Activated T-cell treated with anti-CD3 and anti-CD28 coated beads for 24 hours (primary cell): ENCODE data around the gene ACAA1.
"Not testable (repeated sequence)": the region's sequence is repeated elsewhere in the genome, so short reads cannot be mapped to it uniquely, and the experiment has no call there.

ENCODE experiments used
- DNase-seq: peaks from one replicate; pipeline ENCODE4 v3.0.0-alpha.2; 2020; ENCODE audit warnings: low read depth

Gene ACAA1

DNA sequence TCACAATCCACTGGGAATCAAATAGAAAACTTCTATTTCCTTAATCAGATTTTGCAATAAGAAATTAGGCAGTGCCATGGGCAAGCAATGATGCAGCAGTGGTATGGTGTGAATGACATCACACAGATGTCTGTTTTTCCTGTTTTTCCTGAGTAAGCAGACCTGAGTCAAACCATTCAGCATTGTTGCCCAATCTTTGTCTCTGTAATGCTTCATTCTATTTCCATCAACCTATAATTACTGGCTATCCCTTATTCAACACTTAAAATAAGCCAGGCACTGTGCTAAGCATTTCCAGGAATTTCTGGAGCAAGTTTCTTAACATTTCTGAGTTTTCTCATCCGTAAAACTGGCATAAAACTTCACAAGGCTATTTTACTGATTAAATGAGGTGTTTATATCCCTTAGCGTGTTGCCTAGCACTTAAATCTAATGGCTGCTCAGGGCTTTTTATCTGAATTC, 17.1 kb upstream of the ACAA1 start:
- no peak for DNase-seq

- DNase-seq: no peak
These were observed 16.3 kb upstream of the ACAA1 start for GRCh38 chr3:38153221-38153620.

DNA sequence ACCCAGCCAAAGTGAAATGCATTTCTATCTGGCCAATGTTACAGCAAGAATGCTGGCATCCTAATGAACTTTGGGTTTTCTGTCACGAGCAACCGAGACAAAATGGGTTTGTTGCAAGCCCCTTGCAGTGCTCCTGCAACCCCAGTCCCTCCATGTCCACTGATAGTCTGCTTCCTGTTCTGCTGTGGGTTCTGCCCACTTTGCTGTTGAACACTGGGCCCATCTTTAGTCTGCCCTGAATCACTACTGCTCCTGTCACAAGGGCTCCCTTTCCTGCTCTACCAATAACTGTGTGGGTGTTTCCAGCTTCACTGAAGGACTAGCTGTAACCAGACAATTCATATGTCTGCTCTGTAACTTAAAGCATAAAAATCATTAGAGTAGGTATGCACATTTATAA, 15.7 kb upstream of the ACAA1 start:
- DNase-seq: no peak

DNA sequence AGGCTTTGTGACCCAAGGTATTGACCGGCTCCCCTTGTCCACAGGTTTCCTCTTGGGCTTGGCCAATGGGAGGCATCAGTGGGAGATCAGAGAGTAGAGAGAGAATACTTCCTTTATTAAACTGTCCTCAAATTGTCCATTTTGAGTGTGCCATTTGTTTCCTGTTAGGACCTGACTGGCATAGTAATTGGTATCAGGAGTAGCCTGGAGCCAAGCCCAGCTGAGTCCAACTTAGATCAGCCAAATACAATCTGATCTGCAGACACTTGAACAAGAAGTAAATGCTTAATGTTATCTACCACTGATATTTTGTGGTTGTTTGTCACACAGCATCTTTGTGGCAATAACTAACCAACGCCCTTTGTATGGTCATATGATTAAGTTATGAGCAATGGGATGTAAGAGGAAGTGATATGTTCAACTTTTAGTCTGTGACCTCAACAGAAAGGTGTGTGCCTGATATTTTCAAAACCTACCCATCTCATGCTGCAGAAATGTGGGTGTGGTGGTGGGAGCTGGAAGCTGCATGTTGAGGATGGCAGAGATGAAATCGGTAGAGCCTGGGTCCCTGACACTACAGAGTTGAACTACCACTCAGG, 14.8 kb upstream of the ACAA1 start:
- no peak for DNase-seq

DNA sequence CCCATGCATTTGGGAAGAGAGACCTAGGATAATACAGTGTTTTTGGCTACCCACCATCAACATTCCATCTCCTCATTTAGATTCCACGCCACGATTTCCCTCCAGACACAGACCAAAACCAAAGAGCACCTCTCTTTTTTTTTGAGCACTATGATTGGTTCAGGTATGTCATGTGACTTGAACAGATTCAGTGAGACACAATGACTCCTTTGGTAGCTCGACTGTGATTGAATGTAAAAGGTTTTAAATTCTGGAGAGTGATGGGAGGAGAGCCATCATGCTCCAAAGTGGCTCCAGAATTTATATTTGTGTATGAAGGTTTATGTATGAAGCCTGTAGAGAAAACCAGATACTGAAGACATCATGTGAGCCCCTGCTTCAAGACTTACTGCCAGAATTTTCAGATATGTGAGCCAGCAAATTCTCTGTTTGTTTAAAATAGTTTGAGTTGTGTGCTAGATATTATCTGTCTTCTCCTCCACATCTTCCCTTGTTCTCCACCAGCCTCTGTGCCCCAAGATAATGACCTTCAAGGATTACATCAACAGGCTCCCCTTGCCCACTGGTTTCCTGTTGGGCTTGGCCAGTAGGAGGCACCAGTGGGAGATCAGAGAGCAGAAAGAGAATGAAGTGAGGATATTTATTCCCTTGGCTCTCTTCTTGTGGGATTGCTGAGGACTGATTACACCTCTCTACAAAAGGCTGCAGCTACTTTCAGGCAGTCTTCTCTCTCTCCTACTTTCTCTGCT, 14.0 kb upstream of the ACAA1 start:
- DNase-seq: no peak

DNA sequence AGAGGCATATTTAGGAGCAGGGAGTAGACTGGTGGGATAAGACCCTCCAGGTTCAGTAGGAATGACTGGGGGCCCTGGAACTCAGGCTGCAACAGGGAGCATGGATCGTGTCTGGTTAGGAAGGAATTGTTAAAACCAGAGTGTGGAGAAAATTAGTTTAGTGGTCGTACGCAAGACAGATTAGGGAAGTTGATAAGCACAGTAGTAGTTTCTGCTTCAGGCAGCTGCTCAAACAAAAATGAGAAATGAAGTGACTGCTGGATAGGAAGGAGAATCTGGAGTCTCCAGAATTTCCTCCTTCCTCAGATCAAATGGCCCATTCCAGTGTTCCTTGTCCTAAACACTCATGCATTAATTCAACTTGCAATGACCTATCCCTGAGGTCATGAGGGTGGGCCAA, 12.8 kb upstream of the ACAA1 start:
- no peak for DNase-seq

DNA sequence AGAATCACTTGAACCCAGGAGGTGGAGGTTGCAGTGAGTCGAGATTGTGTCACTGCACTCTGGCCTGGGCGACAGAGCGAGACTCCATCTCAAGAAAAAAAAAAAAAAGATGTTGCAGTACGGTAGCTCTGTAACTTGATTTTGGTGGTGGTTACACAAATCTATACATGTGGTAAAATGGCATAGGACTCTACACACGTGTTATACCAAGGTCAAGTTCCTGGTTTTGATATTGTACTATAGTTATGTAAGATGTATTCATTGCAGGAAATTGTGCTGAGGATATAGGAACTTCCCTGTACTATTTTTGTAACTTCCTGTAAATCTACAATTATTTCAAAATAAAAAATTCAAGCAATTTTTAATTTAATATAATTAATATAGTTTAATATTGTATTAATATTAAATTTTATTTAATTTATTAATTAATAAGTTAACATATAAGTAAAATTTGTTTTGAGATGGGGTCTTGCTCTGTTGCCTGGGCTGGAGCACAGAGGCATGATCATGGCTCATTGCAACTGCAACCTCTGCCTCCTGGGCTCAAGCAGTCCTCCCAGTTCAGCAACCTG, 11.5 kb upstream of the ACAA1 start:
- no peak for DNase-seq

DNA sequence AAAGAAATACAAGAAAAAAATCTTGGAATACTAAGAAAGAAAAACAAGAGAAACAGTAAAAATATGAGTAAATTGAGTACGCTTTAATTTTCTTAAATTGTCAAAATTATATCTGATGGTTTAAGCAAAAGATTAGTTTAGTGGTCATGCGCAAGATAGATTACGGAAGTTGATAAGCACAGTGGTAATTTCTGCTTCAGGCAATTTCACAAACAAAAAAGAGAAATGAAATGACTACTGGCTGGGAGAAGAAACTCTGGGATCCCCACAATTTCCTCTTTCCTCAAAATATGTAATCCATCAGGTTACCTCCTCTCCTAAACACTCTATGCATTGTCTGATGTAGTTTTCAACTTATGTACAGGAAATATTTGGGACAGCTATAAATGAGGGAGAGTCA, 10.5 kb upstream of the ACAA1 start:
- no peak for DNase-seq

DNA sequence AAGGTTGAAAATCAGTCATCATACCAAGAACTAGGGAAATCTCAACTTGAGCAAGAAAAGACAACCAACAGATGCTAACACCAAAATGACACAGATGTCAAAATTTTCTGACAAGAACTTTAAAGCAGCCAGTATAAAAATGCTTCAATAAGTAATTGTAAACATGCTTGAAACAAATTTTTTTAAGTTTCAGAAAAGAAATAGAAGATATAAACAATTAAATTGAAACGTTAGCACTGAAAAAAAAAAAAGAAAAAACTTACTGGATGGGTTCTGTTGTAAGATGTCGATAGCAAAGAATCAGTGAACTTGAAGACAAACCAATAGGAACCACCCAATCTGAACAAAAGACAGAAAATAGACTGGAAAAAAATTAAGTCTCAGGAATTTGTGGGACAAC, 9.6 kb upstream of the ACAA1 start:
- no peak for DNase-seq

DNA sequence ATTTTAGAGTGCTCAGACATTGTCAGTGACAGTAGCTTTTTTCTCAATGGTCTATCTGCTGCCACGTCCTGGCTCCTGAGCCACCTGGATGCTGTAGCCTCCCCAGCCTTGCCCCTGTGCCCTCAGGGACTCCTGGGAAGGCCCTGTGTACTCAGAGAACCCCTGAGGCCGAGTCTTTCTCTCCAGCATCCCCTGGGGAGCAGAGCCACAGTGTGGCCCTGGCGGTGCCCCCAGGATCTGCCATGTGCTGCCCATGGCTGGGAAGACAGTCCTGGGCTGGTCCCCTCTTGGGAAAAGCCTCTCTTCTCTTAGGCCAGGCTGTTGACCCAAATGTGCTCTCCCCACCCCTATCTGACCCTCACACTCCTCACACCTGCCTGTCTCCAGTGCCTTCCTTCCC, 6.6 kb upstream of the ACAA1 start:
- no peak for DNase-seq

- no peak for DNase-seq
These were observed 6.0 kb upstream of the ACAA1 start for GRCh38 chr3:38142959-38143358.

GRCh38 chr3:38141952-38142273, 5.0 kb upstream of the ACAA1 start:
- DNase-seq: no peak

- no peak for DNase-seq
These were observed 4.4 kb upstream of the ACAA1 start for GRCh38 chr3:38141173-38141951.

GRCh38 chr3:38140326-38141172, 3.6 kb upstream of the ACAA1 start:
- no peak for DNase-seq

GRCh38 chr3:38139652-38140051, 2.7 kb upstream of the ACAA1 start:
- DNase-seq: no peak

- no peak for DNase-seq
These were observed 2.3 kb upstream of the ACAA1 start for GRCh38 chr3:38139191-38139590.

DNA sequence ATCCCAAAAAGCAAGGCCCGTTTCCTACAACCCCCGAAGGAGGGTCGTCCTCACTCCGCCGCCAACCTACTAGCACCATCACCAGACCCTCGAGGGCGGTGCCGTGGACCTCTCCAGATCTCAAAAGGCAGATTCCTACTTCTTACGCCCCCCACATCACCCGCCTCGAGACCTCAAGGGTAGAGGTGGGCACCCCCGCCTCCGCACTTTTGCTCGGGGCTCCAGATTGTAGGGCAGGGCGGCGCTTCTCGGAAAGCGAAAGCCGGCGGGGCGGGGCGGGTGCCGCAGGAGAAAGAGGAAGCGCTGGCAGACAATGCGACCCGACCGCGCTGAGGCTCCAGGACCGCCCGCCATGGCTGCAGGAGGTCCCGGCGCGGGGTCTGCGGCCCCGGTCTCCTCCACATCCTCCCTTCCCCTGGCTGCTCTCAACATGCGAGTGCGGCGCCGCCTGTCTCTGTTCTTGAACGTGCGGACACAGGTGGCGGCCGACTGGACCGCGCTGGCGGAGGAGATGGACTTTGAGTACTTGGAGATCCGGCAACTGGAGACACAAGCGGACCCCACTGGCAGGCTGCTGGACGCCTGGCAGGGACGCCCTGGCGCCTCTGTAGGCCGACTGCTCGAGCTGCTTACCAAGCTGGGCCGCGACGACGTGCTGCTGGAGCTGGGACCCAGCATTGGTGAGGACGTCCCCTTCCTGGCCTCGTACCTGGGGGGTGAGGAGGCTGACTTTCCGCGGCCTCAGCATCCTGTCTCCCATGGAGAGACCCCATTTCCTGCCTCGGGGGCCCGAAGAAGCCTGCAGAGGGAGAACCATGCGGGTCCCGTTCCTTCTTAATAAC, 1.6 kb upstream of the ACAA1 start, which contains the start of gene MYD88:
Gene MYD88, plus strand, starts transcription at position 313 of the 842 bp plus-strand sequence. Its CDS starts 40 bp downstream, at position 353.
- DNase-seq: peak; percentile 74

DNA sequence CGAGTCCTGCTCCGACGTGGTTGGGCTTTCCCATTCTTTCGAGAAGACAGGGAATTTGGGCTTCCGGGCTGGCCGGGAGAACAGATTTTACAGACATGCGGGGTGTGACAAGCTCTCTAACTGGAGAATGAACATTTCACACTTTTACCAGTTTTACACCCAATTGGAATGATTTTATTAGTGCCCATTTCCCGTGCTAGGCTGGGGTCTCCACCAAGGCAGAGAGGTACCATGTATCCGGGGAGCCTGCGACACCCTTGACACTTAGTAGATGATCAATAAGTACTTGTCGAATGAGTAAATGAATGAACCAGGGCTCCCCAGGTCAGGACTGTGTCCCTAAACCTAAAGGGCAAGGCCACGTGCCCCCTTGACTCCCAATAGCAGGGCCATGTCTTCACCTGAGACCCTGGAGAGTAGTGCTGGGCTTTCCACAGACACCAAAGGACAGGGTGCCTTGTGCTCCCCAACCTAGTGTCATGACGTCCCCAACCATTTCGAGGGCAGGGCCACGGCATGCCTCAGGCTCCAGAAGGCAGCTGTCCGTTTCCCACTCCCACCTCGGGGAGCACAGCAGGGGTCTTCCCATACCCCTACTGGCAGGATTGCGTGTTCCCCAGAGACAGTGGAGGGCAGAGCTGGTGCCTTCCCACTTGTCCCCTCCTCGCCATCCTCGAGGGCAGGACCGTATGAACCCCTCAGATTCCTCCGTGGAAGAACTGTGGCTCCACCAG, 855 bp upstream of the ACAA1 start:
- DNase-seq: no peak

GRCh38 chr3:38136393-38136776, 542 bp downstream of the ACAA1 start:
- no peak for DNase-seq

DNA sequence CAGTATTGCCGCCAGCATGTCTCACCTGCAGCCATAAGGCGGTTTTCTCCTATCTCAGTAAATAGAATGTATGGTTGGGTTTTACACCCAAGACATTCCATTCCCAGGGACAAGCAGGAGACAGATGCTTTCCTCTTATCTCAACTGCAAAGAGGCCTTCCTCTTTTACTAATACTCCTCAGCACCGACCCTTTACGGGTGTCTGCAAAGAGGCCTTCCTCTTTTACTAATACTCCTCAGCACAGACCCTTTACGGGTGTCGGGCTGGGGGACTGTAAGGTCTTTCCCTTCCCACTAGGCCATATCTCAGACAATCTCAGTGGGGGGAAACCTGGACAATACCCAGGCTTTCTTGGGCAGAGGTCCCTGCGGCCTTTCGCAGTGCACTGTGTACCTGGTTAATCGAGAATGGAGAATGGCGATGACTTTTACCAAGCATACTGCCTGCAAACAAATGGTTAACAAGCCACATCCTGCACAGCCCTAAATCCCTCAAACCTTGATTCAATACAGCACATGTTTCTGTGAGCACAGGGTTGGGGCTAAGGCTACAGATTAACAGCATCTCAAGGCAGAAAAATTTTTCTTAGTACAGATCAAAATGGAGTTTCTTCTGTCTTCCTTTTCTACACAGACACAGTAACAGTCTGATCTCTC, 1.2 kb downstream of the ACAA1 start:
- not testable (repeated sequence) for DNase-seq
